Midbrain (tissue), 1 donor: Measurements from ENCODE around the gene MACROH2A1.

ENCODE experiments used
- DNase-seq: peaks from one replicate; lab custom pipeline; 2025; lab: John Stamatoyannopoulos, UW

The MACROH2A1 gene

DNA sequence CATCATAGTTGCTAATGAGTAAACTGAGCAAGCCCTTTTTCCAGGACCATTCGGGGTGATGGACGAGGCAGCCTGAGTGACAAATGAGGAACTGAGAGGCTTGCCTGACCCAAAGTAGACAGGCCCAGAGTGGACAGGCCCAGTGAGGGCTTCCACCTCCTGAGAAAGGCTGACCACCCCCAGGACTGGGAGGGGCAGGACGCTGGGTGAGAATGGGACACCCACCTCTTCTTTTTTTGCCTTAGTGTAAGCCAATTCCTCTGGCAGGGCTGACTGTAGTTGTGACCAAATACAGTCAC lies 68.3 kb downstream of the MACROH2A1 start:
- no peak for DNase-seq

GRCh38 chr5:135329913-135330797 lies 68.9 kb downstream of the MACROH2A1 start:
- DNase-seq: no peak

- DNase-seq: no peak
Measured at GRCh38 chr5:135329066-135329912, 69.7 kb downstream of the MACROH2A1 start.

- no peak for DNase-seq
Measured at GRCh38 chr5:135328128-135328687, 70.8 kb downstream of the MACROH2A1 start.

- no peak for DNase-seq
Measured at GRCh38 chr5:135327429-135328127, 71.5 kb downstream of the MACROH2A1 start.

GRCh38 chr5:135326296-135327254 lies 72.5 kb downstream of the MACROH2A1 start:
- no peak for DNase-seq

- DNase-seq: no peak
Measured at GRCh38 chr5:135324897-135325650, 74.0 kb downstream of the MACROH2A1 start.

DNA sequence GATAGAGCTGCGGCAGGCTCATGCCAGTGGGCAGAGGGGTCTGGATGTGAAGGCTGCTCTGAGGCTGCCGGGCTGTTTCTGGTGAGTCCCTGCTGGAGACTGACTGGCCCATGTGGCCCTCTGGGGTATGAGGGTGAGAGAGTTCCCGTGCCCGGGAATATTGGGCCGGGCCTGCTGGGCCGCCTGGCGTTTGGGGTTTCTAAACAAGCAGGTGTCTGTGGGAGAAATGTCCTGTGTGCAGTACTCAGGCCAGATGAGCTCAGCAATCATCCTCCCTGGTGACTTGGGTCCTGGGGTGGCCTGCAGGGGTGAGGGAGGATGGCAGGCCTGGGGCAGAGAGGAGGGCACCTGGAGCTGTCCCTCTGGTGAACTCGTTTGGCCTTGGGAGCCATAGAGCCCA lies 74.9 kb downstream of the MACROH2A1 start:
- no peak for DNase-seq

DNA sequence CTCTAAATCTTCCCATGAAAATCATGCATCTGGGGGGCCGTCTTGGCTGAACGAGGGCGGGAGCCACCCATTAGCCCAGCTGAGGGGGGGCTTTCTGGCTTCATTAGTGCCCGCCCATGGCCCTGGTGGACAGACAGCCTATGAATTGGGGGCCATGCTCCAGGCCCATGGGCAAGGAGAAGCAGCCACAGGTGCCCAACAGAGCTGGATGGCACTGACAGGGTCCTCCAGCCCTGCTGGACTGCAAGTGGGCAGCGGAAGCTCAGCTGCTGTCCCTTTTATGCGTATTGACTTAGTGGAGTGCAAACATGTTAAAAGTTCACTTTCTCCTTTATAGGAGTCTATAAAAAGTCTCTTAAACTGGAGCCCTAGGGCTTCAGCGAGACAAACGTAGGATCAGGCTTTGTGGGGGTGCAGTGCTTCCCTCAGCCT lies 75.3 kb downstream of the MACROH2A1 start:
- no peak for DNase-seq

DNA sequence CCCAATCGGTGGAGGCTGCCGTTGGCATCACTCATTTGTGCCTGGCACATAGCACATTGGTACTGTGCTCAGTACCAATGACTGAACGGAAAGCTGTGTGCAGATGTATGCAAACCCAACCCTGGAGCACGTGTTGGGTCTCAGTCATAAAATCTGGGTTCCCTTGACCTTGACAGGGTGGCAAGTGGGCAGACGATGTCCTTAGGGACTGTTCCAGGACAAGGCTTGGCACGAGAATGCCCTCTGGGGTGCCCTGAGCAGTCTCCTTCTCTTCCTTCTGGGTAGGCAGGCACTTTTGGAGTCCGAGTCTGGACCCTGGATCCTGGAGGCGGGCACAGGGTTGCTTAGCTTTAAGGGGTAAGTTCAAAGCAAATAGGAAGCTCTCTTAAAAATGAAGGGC lies 75.8 kb downstream of the MACROH2A1 start:
- no peak for DNase-seq

- no peak for DNase-seq
Measured at GRCh38 chr5:135322744-135323143, 76.3 kb downstream of the MACROH2A1 start.

DNA sequence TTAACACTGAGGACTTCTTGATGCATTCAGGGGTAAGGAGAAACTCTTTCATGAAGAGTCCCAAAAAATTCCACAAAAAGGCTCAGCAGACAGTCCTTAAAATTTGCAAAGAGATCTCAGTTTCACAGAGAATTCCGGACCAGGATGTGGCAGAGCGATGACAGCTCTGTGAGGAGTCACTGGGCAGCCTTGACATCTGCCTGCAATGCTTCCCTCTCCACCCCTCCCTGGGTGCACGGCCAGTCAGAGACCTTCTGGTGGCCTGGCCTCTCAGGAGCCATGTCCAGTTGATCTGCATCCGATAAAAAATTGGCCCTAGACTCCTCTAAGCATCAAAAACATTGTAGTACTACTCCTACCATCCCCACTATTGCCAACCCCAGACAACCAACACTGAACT lies 76.8 kb downstream of the MACROH2A1 start:
- DNase-seq: no peak

DNA sequence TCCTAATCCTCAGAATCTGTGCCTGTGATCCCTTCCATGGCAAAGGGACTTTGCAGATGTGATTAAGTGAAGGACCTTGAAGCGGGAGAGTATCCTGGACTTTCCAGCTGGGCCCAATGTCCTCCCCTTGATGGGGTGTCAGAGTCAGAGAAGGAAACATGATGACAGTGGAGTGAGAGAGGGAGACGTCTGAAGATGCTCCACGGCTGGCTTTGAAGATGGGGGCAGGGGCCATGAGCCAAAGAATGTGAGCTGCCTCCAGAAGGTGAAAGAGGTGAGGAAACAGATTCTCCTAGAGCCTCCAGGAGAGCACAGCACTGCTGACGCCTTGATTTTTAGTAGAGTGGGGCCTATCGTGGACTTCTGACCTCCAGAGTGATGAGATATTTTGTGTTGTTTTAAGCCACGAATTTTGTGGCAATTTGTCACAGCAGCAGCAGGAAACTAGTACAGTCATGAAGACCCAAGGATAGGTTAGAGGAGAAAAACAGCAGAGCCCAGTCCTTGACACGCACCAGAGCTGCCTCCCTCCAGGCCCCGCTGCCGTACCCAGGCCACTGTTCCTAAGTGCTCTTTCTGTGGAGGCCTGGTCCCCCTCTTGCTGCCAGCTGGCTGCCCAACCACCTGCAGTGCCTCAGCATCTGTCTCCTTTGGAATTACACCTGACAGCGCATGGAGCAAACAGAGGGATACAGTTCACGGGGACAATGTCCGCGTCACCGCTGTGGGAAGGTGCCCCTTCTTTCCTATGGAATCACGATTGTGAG lies 78.1 kb downstream of the MACROH2A1 start:
- DNase-seq: no peak

GRCh38 chr5:135319928-135320606 lies 79.0 kb downstream of the MACROH2A1 start:
- no peak for DNase-seq

GRCh38 chr5:135319458-135319857 lies 79.6 kb downstream of the MACROH2A1 start:
- DNase-seq: no peak

- no peak for DNase-seq
Measured at GRCh38 chr5:135318924-135319323, 80.1 kb downstream of the MACROH2A1 start.

DNA sequence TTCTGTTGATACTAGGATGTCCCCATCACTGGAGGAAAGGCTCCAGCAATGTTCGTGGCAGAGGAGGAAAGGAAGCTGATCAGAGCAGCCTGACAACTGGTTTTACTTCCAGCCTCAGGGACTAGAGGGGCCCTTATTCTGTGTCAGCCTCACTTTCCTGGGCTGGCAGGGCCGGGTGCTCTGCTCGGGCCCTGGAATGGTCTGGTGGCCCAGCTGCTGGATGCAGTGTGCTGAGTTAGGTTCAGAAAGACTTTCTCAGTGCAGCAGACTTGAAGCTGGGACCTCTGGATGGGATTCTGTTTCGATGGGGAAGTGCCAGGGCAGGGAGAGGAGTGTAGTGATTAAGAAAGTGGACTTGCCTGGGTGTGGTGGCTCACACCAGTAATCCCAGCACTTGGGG lies 81.0 kb downstream of the MACROH2A1 start:
- no peak for DNase-seq

GRCh38 chr5:135317286-135317685 lies 81.7 kb downstream of the MACROH2A1 start:
- DNase-seq: no peak

GRCh38 chr5:135315386-135315785 lies 83.6 kb downstream of the MACROH2A1 start:
- no peak for DNase-seq
